SK-N-MC (cell line): ENCODE measurements around the gene PTPRM.

Source experiments
- EZH2 ChIP-seq: fragments of 200-600 bp; sonication (generic); IDR thresholded peaks from one replicate; pipeline ENCODE4 v1.6.1; 2017; ENCODE audit warnings: antibody characterized with exemption
- FOXP2 ChIP-seq: optimal IDR thresholded peaks from 2 replicates; pipeline ENCODE3; 2011; ENCODE audit warnings: mild to moderate bottlenecking, moderate library complexity; ENCODE audit not compliant: insufficient read depth; ENCODE audit errors: extremely low read length, control extremely low read depth
- POLR2AphosphoS5 ChIP-seq: IDR thresholded peaks from 2 replicates; pipeline ENCODE4 v1.6.1; 2012; ENCODE audit warnings: mild to moderate bottlenecking, low read depth, low read length, borderline replicate concordance

GRCh38 chr18:7844418-7844817, 277.3 kb downstream of the PTPRM start:
- TF ChIP-seq POLR2AphosphoS5: no peak
- no peak for TF ChIP-seq EZH2
- TF ChIP-seq FOXP2: no peak
